ENCODE results near the gene COL28A1.

GRCh38 chr7:7414791-7415603 lies 120.7 kb downstream of the COL28A1 start:
- no peak for TF ChIP-seq CTCF (IDR thresholded peaks at IDR 0.05; ENCODE audit: low read depth, low read length, missing input control)
- no peak for TF ChIP-seq ZBTB33 (IDR thresholded peaks at IDR 0.05)
- no peak for TF ChIP-seq EGR1 (IDR thresholded peaks at IDR 0.05; ENCODE audit: low read depth in 2 of 2)
- TF ChIP-seq SP1 (IDR thresholded peaks at IDR 0.05) = no peak
- TF ChIP-seq RAD21 (IDR thresholded peaks at IDR 0.05) = no peak
- no peak for TF ChIP-seq TAF1 (conservative IDR thresholded peaks at IDR 0.05)
- TF ChIP-seq YY1 (IDR thresholded peaks at IDR 0.05) = no peak
- TF ChIP-seq, protein P1, sequence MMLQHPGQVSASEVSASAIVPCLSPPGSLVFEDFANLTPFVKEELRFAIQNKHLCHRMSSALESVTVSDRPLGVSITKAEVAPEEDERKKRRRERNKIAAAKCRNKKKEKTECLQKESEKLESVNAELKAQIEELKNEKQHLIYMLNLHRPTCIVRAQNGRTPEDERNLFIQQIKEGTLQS (IDR thresholded peaks at IDR 0.05) = no peak
- no peak for TF ChIP-seq JUND (IDR thresholded peaks at IDR 0.05)

All from liver (tissue), 3 donors.